IgD-negative memory B cell (primary cell): Measurements from ENCODE around the gene PERCC1. TPM values are rescaled to one million over a fixed set of nuclear protein-coding genes. Genes with fewer than 3 reads are reported as not detected.

Experiments
- H3K27ac Mint-ChIP-seq, 3 donors: one replicate each; pipeline ENCODE4 v1.8.0; 2020 to 2022; ENCODE audit warnings: mild to moderate bottlenecking in 3 of 3, mixed read lengths in 3 of 3, moderate library complexity in 1 of 3
- H3K27me3 Mint-ChIP-seq: one replicate; pipeline ENCODE4 v1.8.0; 2021; ENCODE audit warnings: mixed read lengths
- H3K36me3 Mint-ChIP-seq: one replicate; pipeline ENCODE4 v1.8.0; 2020; ENCODE audit warnings: mild to moderate bottlenecking, mixed read lengths
- H3K4me1 Mint-ChIP-seq, 3 donors: one replicate each; pipeline ENCODE4 v1.8.0; 2020 to 2022; ENCODE audit warnings: mixed read lengths in 3 of 3, mild to moderate bottlenecking in 1 of 3
- H3K4me3 Mint-ChIP-seq, 4 donors: one replicate each; pipeline ENCODE4 v1.8.0; 2020 to 2022; ENCODE audit warnings: mild to moderate bottlenecking in 4 of 4, mixed read lengths in 4 of 4, moderate library complexity in 3 of 4
- H3K9me3 Mint-ChIP-seq, 3 donors: one replicate each; pipeline ENCODE4 v1.8.0; 2020 to 2021; ENCODE audit warnings: mixed read lengths in 3 of 3, mild to moderate bottlenecking in 1 of 3
- polyA plus RNA-seq: library from polyadenylated mRNA; unstranded; fragments of 300-500 nt; fragmentation: Illumina TruSeq; gene quantifications from one replicate; pipeline ENCODE4 v1.2.3, GENCODE V29; 2021

Gene PERCC1
- polyA plus RNA-seq, 1 donor from 2014 or later, result not detected

DNA sequence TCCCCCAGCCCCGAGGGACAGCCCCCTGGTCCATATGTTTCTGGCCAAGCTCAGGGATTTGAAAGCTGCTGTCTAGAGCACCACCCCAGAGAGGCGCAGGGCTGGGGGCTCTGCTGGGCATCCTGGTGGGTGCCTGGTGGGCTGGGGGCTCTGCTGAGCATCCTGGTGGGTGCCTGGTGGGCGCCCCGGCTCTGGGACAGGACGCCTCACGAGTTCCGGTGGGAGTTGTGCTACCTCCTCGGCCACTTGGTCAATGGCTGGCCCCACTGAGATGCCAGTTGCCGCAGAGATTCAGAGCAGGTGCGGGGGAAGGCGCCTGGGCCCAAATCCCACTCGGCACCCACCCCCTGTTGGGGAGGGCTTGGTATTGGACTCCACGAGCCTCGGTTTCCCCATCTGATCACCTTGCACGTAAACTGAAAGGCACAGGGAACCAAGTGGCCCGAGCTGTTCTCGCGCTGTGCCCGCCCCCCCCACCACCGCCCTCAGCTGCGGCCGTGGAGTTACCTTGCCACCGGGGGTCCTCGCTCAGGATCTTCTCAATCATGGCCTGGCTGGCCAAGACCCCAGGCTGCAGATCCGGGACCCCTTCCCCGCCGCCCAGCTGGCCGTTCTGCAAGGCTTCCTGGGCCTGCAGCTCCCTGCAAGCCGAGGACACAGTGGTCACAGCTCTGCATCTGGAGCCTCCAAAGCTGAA lies 29.7 kb upstream of the PERCC1 start:
- no peak overlapping the region for H3K4me3 Mint-ChIP-seq
- no peaks in the 10 kb centered on the region for H3K9me3 Mint-ChIP-seq
- no peaks in the 10 kb centered on the region for H3K27me3 Mint-ChIP-seq
- no peaks in the 10 kb centered on the region for H3K36me3 Mint-ChIP-seq
- peak overlapping the region in 1 of 3 donors; percentile 34 for H3K27ac Mint-ChIP-seq
- H3K4me1 Mint-ChIP-seq, result peaks cover 0 to 3% (median 2%) of the 10 kb centered on the region in 3 donors

- Mint-ChIP-seq H3K36me3 (no peaks in the 10 kb centered on the region), H3K4me1 (peaks cover 0 to 3% (median 2%) of the 10 kb centered on the region in 3 donors), H3K9me3 (no peaks in the 10 kb centered on the region), H3K27ac (peak overlapping the region in 1 of 3 donors; percentile 34), H3K4me3 (no peak overlapping the region), H3K27me3 (no peaks in the 10 kb centered on the region)
Measured at GRCh38 chr16:1401758-1402154, 29.1 kb upstream of the PERCC1 start.

DNA sequence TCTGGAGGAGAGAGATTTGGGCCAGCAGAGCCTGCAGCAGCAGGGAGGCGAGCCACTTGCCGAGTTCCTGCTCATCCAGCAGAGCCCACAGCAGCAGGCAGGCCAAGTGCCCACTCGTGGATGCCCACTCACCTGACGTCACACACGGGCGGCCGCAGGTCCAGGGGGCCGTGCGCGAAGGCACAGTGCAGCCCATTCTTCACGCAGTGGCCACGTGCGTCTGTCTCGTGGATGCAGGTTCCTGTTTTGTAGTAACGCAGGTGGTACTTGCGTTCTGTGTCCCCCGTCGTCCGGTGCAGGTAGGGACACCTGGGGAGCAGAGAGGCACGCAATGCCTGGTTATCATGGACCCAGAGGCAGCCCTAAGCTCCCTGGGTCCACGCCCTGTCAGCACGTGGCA lies 27.8 kb upstream of the PERCC1 start:
- H3K36me3 Mint-ChIP-seq, result no peaks in the 10 kb centered on the region
- no peaks in the 10 kb centered on the region for H3K9me3 Mint-ChIP-seq
- peaks cover 0 to 7% (median 2%) of the 10 kb centered on the region in 3 donors for H3K4me1 Mint-ChIP-seq

DNA sequence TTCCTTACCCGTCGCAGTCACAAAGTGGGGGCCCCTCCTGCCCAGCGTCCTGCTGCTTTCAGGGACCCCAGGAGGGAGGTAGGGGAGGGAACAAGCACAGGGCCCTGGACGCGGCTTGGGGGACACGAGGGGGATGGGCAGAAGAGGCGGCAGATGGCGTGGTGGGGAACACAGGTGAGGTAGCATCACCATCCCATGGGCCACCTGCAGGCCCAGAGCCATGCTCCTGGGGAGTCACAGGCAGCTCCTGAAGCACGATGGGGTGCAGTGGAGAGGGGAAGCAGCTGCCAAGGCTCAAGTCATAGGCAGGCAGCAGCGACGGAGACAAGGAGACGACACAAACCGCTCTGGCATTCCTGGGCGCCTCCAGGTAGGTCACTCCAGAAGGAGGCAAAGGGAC lies 27.1 kb upstream of the PERCC1 start:
- Mint-ChIP-seq H3K4me1 (peaks cover 0 to 9% (median 4%) of the 10 kb centered on the region in 3 donors), H3K4me3 (no peak overlapping the region), H3K36me3 (no peaks in the 10 kb centered on the region)

More for the DNA sequence above, 27.8 kb upstream of the PERCC1 start:
- H3K27me3 Mint-ChIP-seq, result no peaks in the 10 kb centered on the region
- H3K4me3 Mint-ChIP-seq, result peak overlapping the region in 1 of 4 donors; percentile 45
- peak overlapping the region in 1 of 3 donors; percentile 25 for H3K27ac Mint-ChIP-seq

GRCh38 chr16:1407753-1408152 lies 23.1 kb upstream of the PERCC1 start:
- Mint-ChIP-seq H3K4me1 (peaks cover 5 to 17% (median 11%) of the 10 kb centered on the region in 3 donors), H3K4me3 (peak overlapping the region in 3 of 4 donors; percentile 47 to 88 (median 74))

More for the DNA sequence above, 27.1 kb upstream of the PERCC1 start:
- Mint-ChIP-seq H3K27me3 (no peaks in the 10 kb centered on the region), H3K9me3 (no peaks in the 10 kb centered on the region), H3K27ac (no peak overlapping the region)

DNA sequence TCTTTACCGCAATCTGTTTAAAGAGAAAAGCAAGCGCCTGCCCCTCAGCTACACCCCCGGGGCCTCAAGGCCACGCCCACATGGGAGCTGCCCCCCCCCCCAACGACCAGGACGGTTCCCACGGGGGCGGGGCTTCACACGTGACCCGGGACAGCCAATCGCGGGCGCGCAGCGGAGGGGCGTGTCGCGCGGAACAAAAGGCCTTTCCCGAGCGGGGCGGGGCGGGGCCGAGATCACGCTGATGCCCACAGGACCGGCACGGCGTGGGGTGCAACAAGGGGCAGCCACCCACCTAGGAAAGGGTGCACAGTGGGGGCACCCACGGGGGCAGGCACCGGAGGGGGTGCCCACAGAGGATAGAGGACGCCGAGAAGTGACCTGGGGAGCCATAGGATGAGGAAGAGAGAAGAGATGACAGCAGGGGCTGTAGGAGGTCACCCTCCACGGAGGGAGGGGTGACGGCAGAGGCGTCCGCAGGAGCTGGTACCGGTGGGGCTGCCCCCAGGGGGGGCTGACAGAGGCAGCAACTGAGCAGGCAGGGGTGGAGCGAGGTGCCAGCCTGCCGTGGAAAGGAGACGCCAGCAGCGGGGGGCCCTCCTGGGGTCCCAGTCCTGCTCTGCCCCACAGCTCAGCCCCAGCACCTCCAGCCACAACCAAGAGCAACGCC lies 22.6 kb upstream of the PERCC1 start:
- H3K36me3 Mint-ChIP-seq, result peaks cover 3% of the 10 kb centered on the region

More at GRCh38 chr16:1407753-1408152, 23.1 kb upstream of the PERCC1 start:
- H3K27ac Mint-ChIP-seq, result peak overlapping the region; percentile 59 to 89 (median 87)
- peaks cover 3% of the 10 kb centered on the region for H3K36me3 Mint-ChIP-seq
- H3K9me3 Mint-ChIP-seq, result no peaks in the 10 kb centered on the region
- no peaks in the 10 kb centered on the region for H3K27me3 Mint-ChIP-seq

GRCh38 chr16:1412847-1413246 lies 18.0 kb upstream of the PERCC1 start:
- Mint-ChIP-seq H3K27ac (peak overlapping the region in 2 of 3 donors; percentile 50 to 97), H3K36me3 (peaks cover 3% of the 10 kb centered on the region), H3K4me1 (peaks cover 9 to 17% (median 17%) of the 10 kb centered on the region in 3 donors), H3K27me3 (no peaks in the 10 kb centered on the region), H3K4me3 (peak overlapping the region; percentile 30 to 94 (median 80)), H3K9me3 (no peaks in the 10 kb centered on the region)

More for the DNA sequence above, 22.6 kb upstream of the PERCC1 start:
- peak overlapping the region; percentile 70 to 88 (median 81) for H3K4me3 Mint-ChIP-seq
- peaks cover 5 to 17% (median 11%) of the 10 kb centered on the region in 3 donors for H3K4me1 Mint-ChIP-seq
- H3K9me3 Mint-ChIP-seq, result no peaks in the 10 kb centered on the region
- no peaks in the 10 kb centered on the region for H3K27me3 Mint-ChIP-seq
- peak overlapping the region; percentile 59 to 89 (median 87) for H3K27ac Mint-ChIP-seq

- H3K9me3 Mint-ChIP-seq, result no peaks in the 10 kb centered on the region
- H3K36me3 Mint-ChIP-seq, result peaks cover 3% of the 10 kb centered on the region
- peaks cover 9 to 14% (median 12%) of the 10 kb centered on the region in 3 donors for H3K4me1 Mint-ChIP-seq
- H3K27me3 Mint-ChIP-seq, result no peaks in the 10 kb centered on the region
- peak overlapping the region; percentile 89 to 96 (median 94) for H3K4me3 Mint-ChIP-seq
- peak overlapping the region; percentile 77 to 97 (median 95) for H3K27ac Mint-ChIP-seq
Measured at GRCh38 chr16:1413684-1414531, 17.0 kb upstream of the PERCC1 start.

DNA sequence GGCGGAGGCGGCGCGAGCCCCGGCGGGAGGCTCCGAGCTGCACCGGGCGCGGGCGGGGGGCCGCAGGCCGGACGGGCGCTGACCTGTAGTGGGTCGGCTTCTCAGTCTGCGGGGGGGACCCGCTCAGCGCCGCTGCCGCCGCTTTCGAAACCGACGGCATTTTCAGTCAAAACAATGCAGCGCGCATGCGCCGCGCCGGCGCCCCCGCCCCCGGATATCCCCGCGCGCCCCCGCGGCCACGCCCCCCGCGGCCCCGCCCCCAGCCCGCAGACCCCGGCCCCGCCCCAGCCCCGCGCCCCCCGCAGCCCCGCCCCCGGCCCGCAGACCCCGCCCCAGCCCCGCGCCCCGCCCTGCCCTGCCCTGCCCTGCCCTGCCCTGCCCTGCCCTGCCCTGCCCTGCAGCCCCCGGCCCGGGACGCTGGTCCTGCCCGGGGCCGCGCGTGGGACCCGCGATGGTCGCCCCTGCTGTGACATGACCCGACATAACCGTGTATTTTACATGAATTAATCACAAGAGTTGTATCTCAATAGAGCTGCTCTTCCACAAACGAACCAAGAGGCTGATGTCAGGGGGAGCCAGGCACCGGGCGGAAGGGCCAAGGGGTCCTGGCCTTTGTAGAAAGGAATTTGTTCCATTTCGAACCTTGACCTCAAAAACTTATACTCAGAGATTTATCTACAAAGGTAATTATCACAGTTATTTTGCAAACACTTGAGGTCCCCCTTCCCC lies 16.2 kb upstream of the PERCC1 start, which contains the start of gene UNKL:
Gene UNKL, minus strand, starts transcription at position 173 of the 729 bp plus-strand sequence. Its CDS starts 13 bp downstream, at position 160.
- Mint-ChIP-seq H3K27ac (peak within 1 kb of the TSS; percentile 77 to 97 (median 97)), H3K27me3 (no peaks in the 10 kb centered on the region), H3K4me3 (peak within 1 kb of the TSS; percentile 89 to 96 (median 94)), H3K4me1 (peaks cover 9 to 10% (median 9%) of the 10 kb centered on the region in 3 donors), H3K36me3 (peaks cover 3% of the 10 kb centered on the region), H3K9me3 (no peaks in the 10 kb centered on the region)

GRCh38 chr16:1416521-1416941 lies 14.3 kb upstream of the PERCC1 start:
- Mint-ChIP-seq H3K27me3 (no peaks in the 10 kb centered on the region), H3K36me3 (peaks cover 3% of the 10 kb centered on the region), H3K27ac (peak overlapping the region in 1 of 3 donors; percentile 83), H3K9me3 (no peaks in the 10 kb centered on the region), H3K4me1 (peaks cover 14 to 19% (median 15%) of the 10 kb centered on the region in 3 donors), H3K4me3 (peak overlapping the region; percentile 1 to 80 (median 60))

DNA sequence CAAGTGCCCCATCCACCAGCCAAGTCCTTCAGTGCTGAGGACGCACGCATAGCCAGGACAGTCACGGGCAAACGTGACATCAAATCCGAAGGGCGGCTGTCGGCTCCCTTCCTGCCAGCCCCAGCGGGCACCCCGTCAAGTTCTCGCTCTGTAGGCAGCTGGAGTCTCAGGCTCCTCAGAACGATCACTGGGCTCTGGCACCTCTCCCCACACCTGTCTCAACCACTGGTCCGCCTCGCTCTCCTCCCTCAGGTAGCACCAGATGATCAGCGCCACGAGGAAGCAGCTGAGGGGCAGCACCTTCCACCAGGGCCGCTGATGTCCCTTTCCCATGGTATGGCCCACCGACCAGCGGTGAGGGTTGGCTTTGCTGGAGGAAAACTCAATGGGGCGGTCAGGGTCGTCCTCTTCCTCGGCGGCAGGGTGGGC lies 10.8 kb upstream of the PERCC1 start:
- Mint-ChIP-seq H3K4me3 (peak overlapping the region; percentile 88 to 96 (median 95)), H3K27ac (peak overlapping the region; percentile 95 to 99 (median 98)), H3K27me3 (no peaks in the 10 kb centered on the region), H3K4me1 (peaks cover 12 to 13% (median 13%) of the 10 kb centered on the region in 3 donors), H3K9me3 (peaks cover 0 to 2% (median 0%) of the 10 kb centered on the region in 3 donors), H3K36me3 (no peaks in the 10 kb centered on the region)

- Mint-ChIP-seq H3K4me1 (peaks cover 7 to 11% (median 9%) of the 10 kb centered on the region in 3 donors), H3K9me3 (peaks cover 0 to 2% (median 0%) of the 10 kb centered on the region in 3 donors), H3K27me3 (no peaks in the 10 kb centered on the region), H3K36me3 (no peaks in the 10 kb centered on the region), H3K4me3 (peak overlapping the region in 3 of 4 donors; percentile 53 to 96 (median 73)), H3K27ac (peak overlapping the region; percentile 35 to 99 (median 98))
Measured at GRCh38 chr16:1422076-1422475, 8.8 kb upstream of the PERCC1 start.

DNA sequence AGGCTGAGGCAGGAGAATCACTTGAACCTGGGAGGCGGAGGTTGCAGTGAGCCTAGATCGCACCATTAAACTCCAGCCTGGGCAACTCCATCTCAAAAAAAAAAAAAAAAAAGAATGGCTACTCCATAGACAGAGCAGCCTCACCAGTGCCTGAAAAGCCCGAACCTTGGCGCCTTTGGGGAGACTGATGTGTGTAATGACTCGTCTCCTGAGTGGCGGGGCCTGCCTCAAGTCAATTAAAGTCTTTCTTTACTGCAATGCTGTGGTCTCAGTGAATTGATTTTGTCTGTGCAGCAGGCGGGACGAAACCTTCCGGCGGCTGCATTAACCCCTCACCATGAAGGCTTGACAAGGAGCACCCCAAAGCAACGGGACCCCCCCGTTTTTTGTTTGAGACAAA lies 6.8 kb upstream of the PERCC1 start:
- Mint-ChIP-seq H3K4me1 (peaks cover 7 to 10% (median 9%) of the 10 kb centered on the region in 3 donors), H3K27me3 (no peaks in the 10 kb centered on the region), H3K36me3 (no peaks in the 10 kb centered on the region), H3K4me3 (peak overlapping the region in 1 of 4 donors; percentile 55), H3K9me3 (peaks cover 0 to 2% (median 0%) of the 10 kb centered on the region in 3 donors), H3K27ac (peak overlapping the region in 2 of 3 donors; percentile 39 to 99)
